WTC11 (cell line): ENCODE data around the gene LUC7L.

Experiments used
- ATF1 ChIP-seq: sonication (generic); formaldehyde crosslinking; IDR thresholded peaks from 2 replicates; pipeline ENCODE4 v1.8.1; 2023; ENCODE audit warnings: mild to moderate bottlenecking, moderate library complexity, missing genetic modification reagents
- FOXJ3 ChIP-seq: sonication (generic); formaldehyde crosslinking; IDR thresholded peaks from 2 replicates; pipeline ENCODE4 v1.9.0; 2021; ENCODE audit warnings: missing genetic modification reagents, mild to moderate bottlenecking, borderline replicate concordance
- NR3C1 ChIP-seq: sonication (generic); formaldehyde crosslinking; conservative IDR thresholded peaks from 2 replicates; pipeline ENCODE4 v1.8.1; 2023; ENCODE audit warnings: low read depth, mild to moderate bottlenecking, missing genetic modification reagents
- SP1 ChIP-seq: sonication (generic); formaldehyde crosslinking; conservative IDR thresholded peaks from 2 replicates; pipeline ENCODE4 v1.8.1; 2022; ENCODE audit warnings: missing genetic modification reagents
- ZBTB21 ChIP-seq: sonication (generic); formaldehyde crosslinking; IDR thresholded peaks from 2 replicates; pipeline ENCODE4 v1.8.1; 2023; ENCODE audit warnings: mild to moderate bottlenecking, missing genetic modification reagents, borderline replicate concordance
- TF ChIP-seq, protein P1 (sequence below): fragments of 200-600 bp; IDR thresholded peaks from 2 replicates; pipeline ENCODE4 v1.8.0; 2022; ENCODE audit warnings: antibody characterized with exemption
- TF ChIP-seq, protein P2 (sequence below): sonication (generic); formaldehyde crosslinking; IDR thresholded peaks from 2 replicates; pipeline ENCODE4 v1.8.1; 2023; ENCODE audit warnings: mild to moderate bottlenecking, missing genetic modification reagents
- TF ChIP-seq, protein P3 (sequence below): sonication (generic); formaldehyde crosslinking; IDR thresholded peaks from 2 replicates; pipeline ENCODE4 v1.8.1; 2022; ENCODE audit warnings: mild to moderate bottlenecking, missing genetic modification reagents, moderate library complexity, borderline replicate concordance

DNA sequence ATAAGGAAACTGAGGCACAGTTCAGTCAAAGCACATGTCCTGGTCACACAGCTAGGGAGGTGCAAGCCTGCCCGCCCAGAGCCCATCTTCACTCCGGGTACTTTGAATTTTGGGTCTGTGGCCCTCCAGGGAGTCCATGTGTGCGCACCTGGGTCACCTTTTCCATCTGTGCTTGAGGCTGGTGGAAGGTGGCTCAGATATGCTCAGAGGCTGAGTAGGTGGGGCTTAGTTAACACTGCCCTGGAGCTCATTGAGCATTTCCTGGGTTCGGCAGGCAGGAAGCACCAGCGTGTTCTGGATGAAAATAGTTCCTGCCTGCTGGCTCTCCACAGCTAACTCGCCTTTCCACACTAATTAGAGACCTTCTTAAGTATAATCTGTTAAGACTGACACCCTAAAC, 24.6 kb upstream of the LUC7L start:
- no peak for TF ChIP-seq NR3C1 (CRISPR knock-in tag)
- TF ChIP-seq, protein P1, sequence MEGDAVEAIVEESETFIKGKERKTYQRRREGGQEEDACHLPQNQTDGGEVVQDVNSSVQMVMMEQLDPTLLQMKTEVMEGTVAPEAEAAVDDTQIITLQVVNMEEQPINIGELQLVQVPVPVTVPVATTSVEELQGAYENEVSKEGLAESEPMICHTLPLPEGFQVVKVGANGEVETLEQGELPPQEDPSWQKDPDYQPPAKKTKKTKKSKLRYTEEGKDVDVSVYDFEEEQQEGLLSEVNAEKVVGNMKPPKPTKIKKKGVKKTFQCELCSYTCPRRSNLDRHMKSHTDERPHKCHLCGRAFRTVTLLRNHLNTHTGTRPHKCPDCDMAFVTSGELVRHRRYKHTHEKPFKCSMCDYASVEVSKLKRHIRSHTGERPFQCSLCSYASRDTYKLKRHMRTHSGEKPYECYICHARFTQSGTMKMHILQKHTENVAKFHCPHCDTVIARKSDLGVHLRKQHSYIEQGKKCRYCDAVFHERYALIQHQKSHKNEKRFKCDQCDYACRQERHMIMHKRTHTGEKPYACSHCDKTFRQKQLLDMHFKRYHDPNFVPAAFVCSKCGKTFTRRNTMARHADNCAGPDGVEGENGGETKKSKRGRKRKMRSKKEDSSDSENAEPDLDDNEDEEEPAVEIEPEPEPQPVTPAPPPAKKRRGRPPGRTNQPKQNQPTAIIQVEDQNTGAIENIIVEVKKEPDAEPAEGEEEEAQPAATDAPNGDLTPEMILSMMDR: no peak
- no peak for TF ChIP-seq SP1
- TF ChIP-seq ZBTB21 (CRISPR knock-in tag): no peak
- TF ChIP-seq, protein P2, sequence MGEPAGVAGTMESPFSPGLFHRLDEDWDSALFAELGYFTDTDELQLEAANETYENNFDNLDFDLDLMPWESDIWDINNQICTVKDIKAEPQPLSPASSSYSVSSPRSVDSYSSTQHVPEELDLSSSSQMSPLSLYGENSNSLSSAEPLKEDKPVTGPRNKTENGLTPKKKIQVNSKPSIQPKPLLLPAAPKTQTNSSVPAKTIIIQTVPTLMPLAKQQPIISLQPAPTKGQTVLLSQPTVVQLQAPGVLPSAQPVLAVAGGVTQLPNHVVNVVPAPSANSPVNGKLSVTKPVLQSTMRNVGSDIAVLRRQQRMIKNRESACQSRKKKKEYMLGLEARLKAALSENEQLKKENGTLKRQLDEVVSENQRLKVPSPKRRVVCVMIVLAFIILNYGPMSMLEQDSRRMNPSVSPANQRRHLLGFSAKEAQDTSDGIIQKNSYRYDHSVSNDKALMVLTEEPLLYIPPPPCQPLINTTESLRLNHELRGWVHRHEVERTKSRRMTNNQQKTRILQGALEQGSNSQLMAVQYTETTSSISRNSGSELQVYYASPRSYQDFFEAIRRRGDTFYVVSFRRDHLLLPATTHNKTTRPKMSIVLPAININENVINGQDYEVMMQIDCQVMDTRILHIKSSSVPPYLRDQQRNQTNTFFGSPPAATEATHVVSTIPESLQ (CRISPR knock-in tag): no peak
- TF ChIP-seq, protein P3, sequence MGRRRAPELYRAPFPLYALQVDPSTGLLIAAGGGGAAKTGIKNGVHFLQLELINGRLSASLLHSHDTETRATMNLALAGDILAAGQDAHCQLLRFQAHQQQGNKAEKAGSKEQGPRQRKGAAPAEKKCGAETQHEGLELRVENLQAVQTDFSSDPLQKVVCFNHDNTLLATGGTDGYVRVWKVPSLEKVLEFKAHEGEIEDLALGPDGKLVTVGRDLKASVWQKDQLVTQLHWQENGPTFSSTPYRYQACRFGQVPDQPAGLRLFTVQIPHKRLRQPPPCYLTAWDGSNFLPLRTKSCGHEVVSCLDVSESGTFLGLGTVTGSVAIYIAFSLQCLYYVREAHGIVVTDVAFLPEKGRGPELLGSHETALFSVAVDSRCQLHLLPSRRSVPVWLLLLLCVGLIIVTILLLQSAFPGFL: no peak
- TF ChIP-seq ATF1 (CRISPR knock-in tag): no peak
- TF ChIP-seq FOXJ3 (CRISPR knock-in tag): no peak
